ENCODE results near the gene FAM118B.

GRCh38 chr11:126193038-126193478 is 18.5 kb upstream of the FAM118B start:
- TF ChIP-seq ARNTL (CRISPR knock-in tag; IDR thresholded peaks at IDR 0.05; ENCODE audit: borderline replicate concordance, low read depth) (no peak), RARB (CRISPR knock-in tag; IDR thresholded peaks at IDR 0.05) (no peak), TSHZ2 (CRISPR knock-in tag; IDR thresholded peaks at IDR 0.05) (no peak), OSR1 (CRISPR knock-in tag; IDR thresholded peaks at IDR 0.05) (no peak), ESRRG (CRISPR knock-in tag; IDR thresholded peaks at IDR 0.05) (no peak), GLIS3 (CRISPR knock-in tag; IDR thresholded peaks at IDR 0.05) (no peak), SNAI2 (CRISPR knock-in tag; IDR thresholded peaks at IDR 0.05) (no peak)
